GM12878 (cell line): Measurements from ENCODE around the gene PPM1N. TPM values are rescaled to one million over a fixed set of nuclear protein-coding genes. Genes with fewer than 3 reads are reported as not detected.

ENCODE experiments used
- ATAC-seq: fragments of 200-7000 bp; cut with Tn5 transposase; 3 replicates; pipeline ENCODE4 v1.9.1; 2020; ENCODE audit warnings: mild to moderate bottlenecking, moderate library complexity
- BruUV-seq: library from RNA; stranded (reverse); fragments of 400-500 nt; replicated peaks from 2 replicates; lab custom pipeline; 2021; lab: Mats Ljungman, UMichigan
- CTCF ChIA-PET: fragments of 300-600 bp; sonication (Branson Sonifier 250); formaldehyde crosslinking; extraction: SDS; loops from one replicate; lab custom pipeline; 2021; ENCODE audit warnings: inconsistent platforms; lab: Yijun Ruan, JAX
- POLR2A ChIA-PET: fragments of 350-600 bp; formaldehyde crosslinking; extraction: SDS; loops from one replicate; lab custom pipeline; 2021; ENCODE audit warnings: inconsistent platforms; lab: Charles Lee
- RAD21 ChIA-PET: fragments of 300-600 bp; sonication (Branson Sonifier 250); formaldehyde crosslinking; loops from one replicate; lab custom pipeline; 2023; ENCODE audit warnings: antibody characterized with exemption; ENCODE audit not compliant: unreplicated experiment; lab: Charles Lee
- SMC1A ChIA-PET: fragments of 300-600 bp; sonication (Branson Sonifier 250); formaldehyde crosslinking; loops from one replicate; lab custom pipeline; 2023; ENCODE audit not compliant: unreplicated experiment, uncharacterized antibody; lab: Charles Lee
- DNase-seq: peaks from one replicate; pipeline ENCODE4 v3.0.0-alpha.2; 2011; ENCODE audit warnings: low read depth, low spot score
- FAIRE-seq: peaks from 3 replicates; lab custom pipeline; 2011; peaks lifted over from hg19 to GRCh38; lab: Jason Lieb, UNC
- H2AFZ ChIP-seq: 2 replicates; pipeline ENCODE4 v1.6.0; 2011; ENCODE audit warnings: low read depth, low read length, control low read depth; ENCODE audit not compliant: control insufficient read depth
- H3K27ac ChIP-seq: 2 replicates; pipeline ENCODE4 v1.5.1; 2011; ENCODE audit warnings: control low read depth; ENCODE audit not compliant: control insufficient read depth, insufficient read depth
- H3K27me3 ChIP-seq, 2 experiments: replicated peaks in 1 of 2; 2 replicates each; pipeline versions ENCODE4 v1.6.0 to v1.6.1; 2011; ENCODE audit warnings: low read length in 1 of 2; ENCODE audit not compliant: control insufficient read depth in 2 of 2, insufficient read depth in 2 of 2
- H3K36me3 ChIP-seq, 2 experiments: 2 replicates each; pipeline ENCODE4 v1.5.1; 2011; ENCODE audit warnings: low read length in 1 of 2; ENCODE audit not compliant: control insufficient read depth in 2 of 2, insufficient read depth in 2 of 2
- H3K4me1 ChIP-seq: 2 replicates; pipeline ENCODE4 v1.6.1; 2011; ENCODE audit warnings: mild to moderate bottlenecking, low read length, moderate library complexity, mixed read lengths; ENCODE audit not compliant: control insufficient read depth, insufficient read depth
- H3K4me2 ChIP-seq: 2 replicates; pipeline ENCODE4 v1.6.0; 2011; ENCODE audit warnings: control low read depth; ENCODE audit not compliant: control insufficient read depth, insufficient read depth
- H3K4me3 ChIP-seq: fragments of 200-600 bp; sonication (generic); 2 replicates; pipeline ENCODE4 v1.5.1; 2016
- H3K79me2 ChIP-seq: 2 replicates; pipeline ENCODE4 v1.6.0; 2011; ENCODE audit warnings: low read length; ENCODE audit not compliant: control insufficient read depth, insufficient read depth
- H3K9ac ChIP-seq: 2 replicates; pipeline ENCODE4 v1.8.0; 2011; ENCODE audit warnings: low read length, control low read depth, mixed read lengths; ENCODE audit not compliant: control insufficient read depth, insufficient read depth
- H3K9me3 ChIP-seq: replicated peaks from 3 replicates; pipeline ENCODE4 v1.5.1; 2011; ENCODE audit warnings: mild to moderate bottlenecking, low read length; ENCODE audit not compliant: control insufficient read depth, insufficient read depth
- H4K20me1 ChIP-seq: 2 replicates; pipeline ENCODE4 v1.6.0; 2011; ENCODE audit not compliant: control insufficient read depth, insufficient read depth
- DPF2 ChIP-seq: fragments of 450-650 bp; IDR thresholded peaks from 2 replicates; pipeline ENCODE4 v1.6.1; 2017; ENCODE audit warnings: mild to moderate bottlenecking
- JUND ChIP-seq: IDR thresholded peaks from 2 replicates; pipeline ENCODE4 v1.6.1; 2012; ENCODE audit warnings: low read depth, mild to moderate bottlenecking, low read length, improper control_type of control experiment, moderate library complexity
- NFIC ChIP-seq: IDR thresholded peaks from 2 replicates; pipeline ENCODE4 v1.6.1; 2012; ENCODE audit warnings: low read depth, mild to moderate bottlenecking, inconsistent platforms, low read length, moderate library complexity
- NFYA ChIP-seq: IDR thresholded peaks from 2 replicates; pipeline ENCODE4 v1.6.1; 2011; ENCODE audit warnings: low read depth, mild to moderate bottlenecking, low read length, improper control_type of control experiment, borderline replicate concordance
- NR2C2 ChIP-seq: IDR thresholded peaks from 2 replicates; pipeline ENCODE4 v1.6.1; 2011; ENCODE audit warnings: borderline replicate concordance, low read depth; ENCODE audit not compliant: control insufficient read depth, insufficient read length
- PML ChIP-seq: IDR thresholded peaks from 2 replicates; pipeline ENCODE4 v1.6.1; 2012; ENCODE audit warnings: low read length, inconsistent platforms
- POLR2A ChIP-seq: IDR thresholded peaks from 2 replicates; pipeline ENCODE4 v1.6.1; 2011; ENCODE audit warnings: low read depth, mild to moderate bottlenecking, low read length
- POLR2AphosphoS5 ChIP-seq: IDR thresholded peaks from 2 replicates; pipeline ENCODE4 v1.6.1; 2011; ENCODE audit warnings: mild to moderate bottlenecking, low read length, inconsistent platforms
- RFX5 ChIP-seq: IDR thresholded peaks from 2 replicates; pipeline ENCODE4 v1.6.1; 2011; ENCODE audit warnings: low read depth, low read length, improper control_type of control experiment
- SPI1 ChIP-seq: IDR thresholded peaks from 2 replicates; pipeline ENCODE4 v1.6.1; 2011; ENCODE audit warnings: low read depth, mild to moderate bottlenecking, low read length, moderate library complexity, borderline replicate concordance; ENCODE audit not compliant: insufficient read depth
- TARDBP ChIP-seq: IDR thresholded peaks from 2 replicates; pipeline ENCODE4 v1.6.1; 2016; ENCODE audit warnings: borderline replicate concordance
- ZNF217 ChIP-seq: fragments of 450-650 bp; IDR thresholded peaks from 2 replicates; pipeline ENCODE4 v1.6.1; 2017; ENCODE audit warnings: antibody characterized with exemption, mild to moderate bottlenecking
- ZSCAN29 ChIP-seq: fragments of 450-650 bp; IDR thresholded peaks from 2 replicates; pipeline ENCODE4 v1.6.1; 2017; ENCODE audit warnings: mild to moderate bottlenecking, moderate library complexity
- WGBS: methylation state at CpG from one replicate; pipeline ENCODE4 v1.1.6; 2016; ENCODE audit warnings: low lambda C conversion rate; ENCODE audit not compliant: insufficient replicate concordance, insufficient coverage; ENCODE audit errors: missing lambda C conversion rate; 5-methylcytosine and 5-hydroxymethylcytosine counted together
- in situ Hi-C: fragments of 300-500 bp; cut with MboI; formaldehyde crosslinking; loops from 9 replicates; pipeline ENCODE4 v1.14.3; 2018; ENCODE audit warnings: mixed read lengths
- intact Hi-C: fragments of 100-400 bp; cut with micrococcal nuclease; formaldehyde crosslinking; loops from one replicate; pipeline ENCODE4 v1.14.2; 2022; ENCODE audit not compliant: unreplicated experiment
- polyA plus RNA-seq, 11 experiments: library from polyadenylated mRNA; depleted of rRNA in 4 of 11; unstranded in 6 of 11; stranded (reverse) in 5 of 11; fragments of >200 nt; fragmentation: Nextera tagmentation in 4 of 11; fragmentation: Illumina TruSeq in 1 of 11; extraction: Ambion mirVana in 4 of 11; extraction: Trizol in 1 of 11; gene quantifications; 1 replicate in 1 of 11; 2 replicates in 10 of 11; pipeline versions ENCODE4 v1.2.1 to v1.2.3, GENCODE V29; 2011 to 2016; ENCODE audit warnings: inconsistent platforms in 2 of 11, missing spikeins in 2 of 11, low read depth in 1 of 11
- total RNA-seq, 4 experiments: library from RNA; depleted of rRNA in 3 of 4; stranded (reverse); fragments of >200 nt in 3 of 4; fragmentation: Illumina TruSeq in 1 of 4; extraction: Trizol in 1 of 4; gene quantifications; 2 replicates each; pipeline versions ENCODE4 v1.2.1 to v1.2.3, GENCODE V29; 2013 to 2021
- TF ChIP-seq, protein P1 (sequence below): fragments of 450-650 bp; IDR thresholded peaks from 2 replicates; pipeline ENCODE4 v1.6.1; 2016; ENCODE audit warnings: mild to moderate bottlenecking
- TF ChIP-seq, protein P2 (sequence below): fragments of 450-650 bp; IDR thresholded peaks from 2 replicates; pipeline ENCODE4 v1.6.1; 2017; ENCODE audit warnings: mild to moderate bottlenecking
- TF ChIP-seq, protein P3 (sequence below): fragments of 450-650 bp; conservative IDR thresholded peaks from 2 replicates; pipeline ENCODE4 v1.6.1; 2017; ENCODE audit warnings: mild to moderate bottlenecking, moderate library complexity
- TF ChIP-seq, protein P4 (sequence below): IDR thresholded peaks from 2 replicates; pipeline ENCODE4 v1.6.1; 2012; ENCODE audit warnings: low read depth, low read length, improper control_type of control experiment
- TF ChIP-seq, protein P5 (sequence below): IDR thresholded peaks from 2 replicates; pipeline ENCODE4 v1.6.1; 2011; ENCODE audit warnings: mild to moderate bottlenecking, low read depth, low read length, moderate library complexity; ENCODE audit not compliant: insufficient replicate concordance

PPM1N gene
- total and polyA plus RNA-seq, 10 of the 15 experiments (the other 5 are each of a cell fraction or from before 2014, with no cell fraction given) = 1.6 to 5.4 (median 3.7) TPM

DNA sequence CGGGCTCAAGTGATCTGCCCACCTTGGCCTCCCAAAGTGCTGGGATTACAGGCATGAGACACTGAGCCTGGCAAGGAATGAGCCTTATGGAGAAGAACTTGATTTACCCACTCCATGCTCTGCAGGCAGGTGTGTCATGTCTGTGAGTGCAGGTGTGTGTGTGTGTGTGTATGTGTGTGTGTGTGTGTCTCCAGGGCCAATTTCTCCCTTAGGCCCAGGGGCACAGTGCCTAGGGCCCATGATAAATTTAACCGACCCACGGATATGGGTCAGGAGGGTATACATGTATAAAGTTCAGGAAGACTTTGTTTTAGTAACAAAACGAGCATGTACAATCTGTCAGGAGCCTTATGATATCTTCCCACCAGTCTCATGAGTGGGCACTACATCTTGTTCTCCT lies 35.0 kb upstream of the PPM1N start:
- TF ChIP-seq JUND = no peak
- no peak for TF ChIP-seq PML
- no peak for TF ChIP-seq POLR2AphosphoS5
- TF ChIP-seq, protein P1, sequence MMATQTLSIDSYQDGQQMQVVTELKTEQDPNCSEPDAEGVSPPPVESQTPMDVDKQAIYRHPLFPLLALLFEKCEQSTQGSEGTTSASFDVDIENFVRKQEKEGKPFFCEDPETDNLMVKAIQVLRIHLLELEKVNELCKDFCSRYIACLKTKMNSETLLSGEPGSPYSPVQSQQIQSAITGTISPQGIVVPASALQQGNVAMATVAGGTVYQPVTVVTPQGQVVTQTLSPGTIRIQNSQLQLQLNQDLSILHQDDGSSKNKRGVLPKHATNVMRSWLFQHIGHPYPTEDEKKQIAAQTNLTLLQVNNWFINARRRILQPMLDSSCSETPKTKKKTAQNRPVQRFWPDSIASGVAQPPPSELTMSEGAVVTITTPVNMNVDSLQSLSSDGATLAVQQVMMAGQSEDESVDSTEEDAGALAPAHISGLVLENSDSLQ = no peak
- TF ChIP-seq, protein P2, sequence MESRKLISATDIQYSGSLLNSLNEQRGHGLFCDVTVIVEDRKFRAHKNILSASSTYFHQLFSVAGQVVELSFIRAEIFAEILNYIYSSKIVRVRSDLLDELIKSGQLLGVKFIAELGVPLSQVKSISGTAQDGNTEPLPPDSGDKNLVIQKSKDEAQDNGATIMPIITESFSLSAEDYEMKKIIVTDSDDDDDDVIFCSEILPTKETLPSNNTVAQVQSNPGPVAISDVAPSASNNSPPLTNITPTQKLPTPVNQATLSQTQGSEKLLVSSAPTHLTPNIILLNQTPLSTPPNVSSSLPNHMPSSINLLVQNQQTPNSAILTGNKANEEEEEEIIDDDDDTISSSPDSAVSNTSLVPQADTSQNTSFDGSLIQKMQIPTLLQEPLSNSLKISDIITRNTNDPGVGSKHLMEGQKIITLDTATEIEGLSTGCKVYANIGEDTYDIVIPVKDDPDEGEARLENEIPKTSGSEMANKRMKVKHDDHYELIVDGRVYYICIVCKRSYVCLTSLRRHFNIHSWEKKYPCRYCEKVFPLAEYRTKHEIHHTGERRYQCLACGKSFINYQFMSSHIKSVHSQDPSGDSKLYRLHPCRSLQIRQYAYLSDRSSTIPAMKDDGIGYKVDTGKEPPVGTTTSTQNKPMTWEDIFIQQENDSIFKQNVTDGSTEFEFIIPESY = no peak
- TF ChIP-seq NFIC = no peak
- TF ChIP-seq, protein P3, sequence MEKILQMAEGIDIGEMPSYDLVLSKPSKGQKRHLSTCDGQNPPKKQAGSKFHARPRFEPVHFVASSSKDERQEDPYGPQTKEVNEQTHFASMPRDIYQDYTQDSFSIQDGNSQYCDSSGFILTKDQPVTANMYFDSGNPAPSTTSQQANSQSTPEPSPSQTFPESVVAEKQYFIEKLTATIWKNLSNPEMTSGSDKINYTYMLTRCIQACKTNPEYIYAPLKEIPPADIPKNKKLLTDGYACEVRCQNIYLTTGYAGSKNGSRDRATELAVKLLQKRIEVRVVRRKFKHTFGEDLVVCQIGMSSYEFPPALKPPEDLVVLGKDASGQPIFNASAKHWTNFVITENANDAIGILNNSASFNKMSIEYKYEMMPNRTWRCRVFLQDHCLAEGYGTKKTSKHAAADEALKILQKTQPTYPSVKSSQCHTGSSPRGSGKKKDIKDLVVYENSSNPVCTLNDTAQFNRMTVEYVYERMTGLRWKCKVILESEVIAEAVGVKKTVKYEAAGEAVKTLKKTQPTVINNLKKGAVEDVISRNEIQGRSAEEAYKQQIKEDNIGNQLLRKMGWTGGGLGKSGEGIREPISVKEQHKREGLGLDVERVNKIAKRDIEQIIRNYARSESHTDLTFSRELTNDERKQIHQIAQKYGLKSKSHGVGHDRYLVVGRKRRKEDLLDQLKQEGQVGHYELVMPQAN = no peak
- no peak for TF ChIP-seq DPF2
- TF ChIP-seq ZNF217 = no peak
- TF ChIP-seq TARDBP = no peak
- TF ChIP-seq NR2C2 = no peak
- no peak for TF ChIP-seq ZSCAN29
- TF ChIP-seq, protein P4, sequence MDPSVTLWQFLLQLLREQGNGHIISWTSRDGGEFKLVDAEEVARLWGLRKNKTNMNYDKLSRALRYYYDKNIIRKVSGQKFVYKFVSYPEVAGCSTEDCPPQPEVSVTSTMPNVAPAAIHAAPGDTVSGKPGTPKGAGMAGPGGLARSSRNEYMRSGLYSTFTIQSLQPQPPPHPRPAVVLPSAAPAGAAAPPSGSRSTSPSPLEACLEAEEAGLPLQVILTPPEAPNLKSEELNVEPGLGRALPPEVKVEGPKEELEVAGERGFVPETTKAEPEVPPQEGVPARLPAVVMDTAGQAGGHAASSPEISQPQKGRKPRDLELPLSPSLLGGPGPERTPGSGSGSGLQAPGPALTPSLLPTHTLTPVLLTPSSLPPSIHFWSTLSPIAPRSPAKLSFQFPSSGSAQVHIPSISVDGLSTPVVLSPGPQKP = no peak
- no peak for TF ChIP-seq POLR2A
- TF ChIP-seq NFYA = no peak
- TF ChIP-seq SPI1 = no peak
- TF ChIP-seq, protein P5, sequence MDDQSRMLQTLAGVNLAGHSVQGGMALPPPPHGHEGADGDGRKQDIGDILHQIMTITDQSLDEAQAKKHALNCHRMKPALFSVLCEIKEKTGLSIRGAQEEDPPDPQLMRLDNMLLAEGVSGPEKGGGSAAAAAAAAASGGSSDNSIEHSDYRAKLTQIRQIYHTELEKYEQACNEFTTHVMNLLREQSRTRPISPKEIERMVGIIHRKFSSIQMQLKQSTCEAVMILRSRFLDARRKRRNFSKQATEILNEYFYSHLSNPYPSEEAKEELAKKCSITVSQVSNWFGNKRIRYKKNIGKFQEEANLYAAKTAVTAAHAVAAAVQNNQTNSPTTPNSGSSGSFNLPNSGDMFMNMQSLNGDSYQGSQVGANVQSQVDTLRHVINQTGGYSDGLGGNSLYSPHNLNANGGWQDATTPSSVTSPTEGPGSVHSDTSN = no peak
- TF ChIP-seq RFX5 = no peak
- no peak overlapping the region for H2AFZ ChIP-seq
- H3K27ac ChIP-seq = no peak overlapping the region
- no peak overlapping the region for H3K4me2 ChIP-seq
- SMC1A ChIA-PET = no interaction called here
- DNase-seq (no peak), ATAC-seq (no peak), FAIRE-seq (no peak)
- no TSS peak for BruUV-seq
- RAD21 ChIA-PET = no interaction called here
- no peaks in the 10 kb centered on the region for H3K9me3 ChIP-seq
- H3K79me2 ChIP-seq = no peaks in the 10 kb centered on the region
- H3K36me3 ChIP-seq = no peaks in the 10 kb centered on the region
- no peaks in the 10 kb centered on the region for H3K27me3 ChIP-seq
- in situ Hi-C loops (loop anchor here (25.0 kb wide), 1 partner anchor 1701 kb away; the partner anchor contains the start of gene SMG9), intact Hi-C loops (no loop called here)
- peaks cover 3% of the 10 kb centered on the region; the same call in 1 of the 2 replicates for H4K20me1 ChIP-seq
- WGBS = 56% methylated on average over 4 of the region's 4 CpGs
- CTCF ChIA-PET = interaction anchor here (0.7 kb wide), 1 partner anchor 16 kb away, joined by 3 read pairs; no protein-coding TSS in a partner anchor
- H3K4me3 ChIP-seq = no peak overlapping the region
- H3K4me1 ChIP-seq = peaks cover 3% of the 10 kb centered on the region
- POLR2A ChIA-PET = no interaction called here
- no peak overlapping the region for H3K9ac ChIP-seq
